ENCODE measurements around the gene GFM1. TPM values are rescaled to one million over a fixed set of nuclear protein-coding genes. Genes with fewer than 3 reads are reported as not detected.

The GFM1 gene
- total and polyA plus RNA-seq, 2 experiments from 2014 or later = 24.5 to 59.9 TPM

GRCh38 chr3:158727206-158728060, 83.1 kb downstream of the GFM1 start (continued):
- TF ChIP-seq ZNF331 (CRISPR knock-in tag; IDR thresholded peaks at IDR 0.05; ENCODE audit: low read depth) = no peak

- no peak overlapping the region for H3K27ac Mint-ChIP-seq
- peaks cover 13% of the 10 kb centered on the region for H3K4me1 Mint-ChIP-seq
- peaks cover 11% of the 10 kb centered on the region for H3K27me3 Mint-ChIP-seq (ENCODE audit: insufficient read depth, low read depth, poor library complexity)
- H3K4me3 Mint-ChIP-seq = no peak overlapping the region
- H3K9me3 Mint-ChIP-seq = no peaks in the 10 kb centered on the region
- Histone ChIP-seq H3K27ac (ENCODE audit: low read depth) (no peak overlapping the region), H3K36me3 (ENCODE audit: insufficient read depth) (no peaks in the 10 kb centered on the region), H3K4me3 (no peak overlapping the region), H3F3A (replicated peaks; ENCODE audit: low read depth) (no peaks in the 10 kb centered on the region), H3K4me1 (ENCODE audit: insufficient read depth) (peaks cover 12% of the 10 kb centered on the region; the same call in 1 of the 2 replicates), H3K9me2 (ENCODE audit: insufficient read depth) (no peaks in the 10 kb centered on the region), H4K20me1 (replicated peaks; ENCODE audit: insufficient read depth) (no peaks in the 10 kb centered on the region), H2AFZ (no peak overlapping the region), H3K4me2 (no peak overlapping the region), H3K79me2 (replicated peaks; ENCODE audit: insufficient read depth) (no peaks in the 10 kb centered on the region), H3K27me3 (ENCODE audit: insufficient read depth) (peaks cover 22% of the 10 kb centered on the region)
- DNase-seq (ENCODE audit: low spot score) = no peak
- no peak for TF ChIP-seq STAT1 (IDR thresholded peaks at IDR 0.05; ENCODE audit: unreplicated experiment)
- no peak for TF ChIP-seq EZH2 (IDR thresholded peaks at IDR 0.05; ENCODE audit: low read depth, unreplicated experiment)
- no peak for TF ChIP-seq POLR2AphosphoS5 (IDR thresholded peaks at IDR 0.05; ENCODE audit: low read depth)
- no peak for TF ChIP-seq ZNF114 (CRISPR knock-in tag; IDR thresholded peaks at IDR 0.05)
- no peak for TF ChIP-seq CREB1 (CRISPR knock-in tag; IDR thresholded peaks at IDR 0.05; ENCODE audit: low read depth)
- no peak for TF ChIP-seq ZNF331 (CRISPR knock-in tag; IDR thresholded peaks at IDR 0.05; ENCODE audit: low read depth)
- no peak for TF ChIP-seq REST (IDR thresholded peaks at IDR 0.05; ENCODE audit: unreplicated experiment)
- TF ChIP-seq NANOG (IDR thresholded peaks at IDR 0.05; ENCODE audit: borderline replicate concordance) = no peak
- no peak for TF ChIP-seq ETS1 (IDR thresholded peaks at IDR 0.05)
- no peak for ATAC-seq
- H3K36me3 Mint-ChIP-seq (ENCODE audit: low read depth) = peaks cover under 1% of the 10 kb centered on the region; the same call in 1 of the 3 replicates
These were observed 83.7 kb downstream of the GFM1 start for GRCh38 chr3:158728061-158728377.
